HepG2 (cell line): ENCODE results near the gene MRPL14. TPM values are rescaled to one million over a fixed set of nuclear protein-coding genes. Genes with fewer than 3 reads are reported as not detected.

Experiments
- GFI1 ChIP-seq: sonication (generic); formaldehyde crosslinking; IDR thresholded peaks from 2 replicates; pipeline ENCODE4 v1.5.0; 2020; ENCODE audit warnings: missing genetic modification reagents, mild to moderate bottlenecking, borderline replicate concordance
- HOMEZ ChIP-seq: IDR thresholded peaks from 2 replicates; pipeline ENCODE4 v1.6.1; 2016; ENCODE audit warnings: low read depth
- IRF9 ChIP-seq: sonication (generic); formaldehyde crosslinking; IDR thresholded peaks from 2 replicates; pipeline ENCODE4 v1.8.0; 2022; ENCODE audit warnings: missing genetic modification reagents, mild to moderate bottlenecking, borderline replicate concordance
- REPIN1 ChIP-seq: sonication (generic); formaldehyde crosslinking; IDR thresholded peaks from 2 replicates; pipeline ENCODE4 v1.8.0; 2022; ENCODE audit warnings: missing genetic modification reagents, low read depth, mild to moderate bottlenecking, borderline replicate concordance
- SKIL ChIP-seq: sonication (generic); formaldehyde crosslinking; IDR thresholded peaks from 2 replicates; pipeline ENCODE4 v1.8.0; 2022; ENCODE audit warnings: missing genetic modification reagents, mild to moderate bottlenecking, moderate library complexity, borderline replicate concordance
- USF2 ChIP-seq, 2 experiments: sonication (generic) in 1 of 2; formaldehyde crosslinking in 1 of 2; IDR thresholded peaks; 2 replicates each; pipeline versions ENCODE4 v1.5.1 to v1.6.1; 2011 to 2020; ENCODE audit warnings: borderline replicate concordance in 1 of 2, low read depth in 1 of 2, low read length in 1 of 2, mild to moderate bottlenecking in 1 of 2, missing genetic modification reagents in 1 of 2, moderate library complexity in 1 of 2
- ZKSCAN8 ChIP-seq: IDR thresholded peaks from 2 replicates; pipeline ENCODE4 v1.6.1; 2016; ENCODE audit warnings: borderline replicate concordance, missing genetic modification reagents, missing compliant biosample characterization
- ZNF253 ChIP-seq: sonication (generic); formaldehyde crosslinking; IDR thresholded peaks from 2 replicates; pipeline ENCODE4 v1.8.0; 2022; ENCODE audit warnings: mild to moderate bottlenecking, missing genetic modification reagents, borderline replicate concordance
- polyA plus RNA-seq, 8 experiments: library from polyadenylated mRNA; depleted of rRNA in 3 of 8; stranded (reverse) in 7 of 8; unstranded in 1 of 8; fragments of >200 nt; fragmentation: Illumina TruSeq in 4 of 8; extraction: Trizol in 4 of 8; gene quantifications; 2 replicates each; pipeline versions ENCODE4 v1.2.1 to v1.2.3, GENCODE V29; 2011 to 2016; ENCODE audit warnings: low read depth in 4 of 8, missing spikeins in 1 of 8, mixed read lengths in 1 of 8; ENCODE audit not compliant: insufficient read depth in 1 of 8
- total RNA-seq, 5 experiments: library from RNA; depleted of rRNA; stranded (reverse); fragments of >200 nt; fragmentation: Illumina TruSeq; extraction: Trizol; gene quantifications; 2 replicates each; pipeline ENCODE4 v1.2.3, GENCODE V29; 2016; ENCODE audit warnings: low read depth in 1 of 5
- TF ChIP-seq, protein P1 (sequence below): sonication (generic); formaldehyde crosslinking; IDR thresholded peaks from 2 replicates; pipeline ENCODE4 v1.5.0; 2020; ENCODE audit warnings: mild to moderate bottlenecking, missing genetic modification reagents, borderline replicate concordance

MRPL14 gene
- total and polyA plus RNA-seq, 2 of the 13 experiments (the other 11 are each of a cell fraction or from before 2014, with no cell fraction given), result 157 to 178 TPM

- TF ChIP-seq, protein P1, sequence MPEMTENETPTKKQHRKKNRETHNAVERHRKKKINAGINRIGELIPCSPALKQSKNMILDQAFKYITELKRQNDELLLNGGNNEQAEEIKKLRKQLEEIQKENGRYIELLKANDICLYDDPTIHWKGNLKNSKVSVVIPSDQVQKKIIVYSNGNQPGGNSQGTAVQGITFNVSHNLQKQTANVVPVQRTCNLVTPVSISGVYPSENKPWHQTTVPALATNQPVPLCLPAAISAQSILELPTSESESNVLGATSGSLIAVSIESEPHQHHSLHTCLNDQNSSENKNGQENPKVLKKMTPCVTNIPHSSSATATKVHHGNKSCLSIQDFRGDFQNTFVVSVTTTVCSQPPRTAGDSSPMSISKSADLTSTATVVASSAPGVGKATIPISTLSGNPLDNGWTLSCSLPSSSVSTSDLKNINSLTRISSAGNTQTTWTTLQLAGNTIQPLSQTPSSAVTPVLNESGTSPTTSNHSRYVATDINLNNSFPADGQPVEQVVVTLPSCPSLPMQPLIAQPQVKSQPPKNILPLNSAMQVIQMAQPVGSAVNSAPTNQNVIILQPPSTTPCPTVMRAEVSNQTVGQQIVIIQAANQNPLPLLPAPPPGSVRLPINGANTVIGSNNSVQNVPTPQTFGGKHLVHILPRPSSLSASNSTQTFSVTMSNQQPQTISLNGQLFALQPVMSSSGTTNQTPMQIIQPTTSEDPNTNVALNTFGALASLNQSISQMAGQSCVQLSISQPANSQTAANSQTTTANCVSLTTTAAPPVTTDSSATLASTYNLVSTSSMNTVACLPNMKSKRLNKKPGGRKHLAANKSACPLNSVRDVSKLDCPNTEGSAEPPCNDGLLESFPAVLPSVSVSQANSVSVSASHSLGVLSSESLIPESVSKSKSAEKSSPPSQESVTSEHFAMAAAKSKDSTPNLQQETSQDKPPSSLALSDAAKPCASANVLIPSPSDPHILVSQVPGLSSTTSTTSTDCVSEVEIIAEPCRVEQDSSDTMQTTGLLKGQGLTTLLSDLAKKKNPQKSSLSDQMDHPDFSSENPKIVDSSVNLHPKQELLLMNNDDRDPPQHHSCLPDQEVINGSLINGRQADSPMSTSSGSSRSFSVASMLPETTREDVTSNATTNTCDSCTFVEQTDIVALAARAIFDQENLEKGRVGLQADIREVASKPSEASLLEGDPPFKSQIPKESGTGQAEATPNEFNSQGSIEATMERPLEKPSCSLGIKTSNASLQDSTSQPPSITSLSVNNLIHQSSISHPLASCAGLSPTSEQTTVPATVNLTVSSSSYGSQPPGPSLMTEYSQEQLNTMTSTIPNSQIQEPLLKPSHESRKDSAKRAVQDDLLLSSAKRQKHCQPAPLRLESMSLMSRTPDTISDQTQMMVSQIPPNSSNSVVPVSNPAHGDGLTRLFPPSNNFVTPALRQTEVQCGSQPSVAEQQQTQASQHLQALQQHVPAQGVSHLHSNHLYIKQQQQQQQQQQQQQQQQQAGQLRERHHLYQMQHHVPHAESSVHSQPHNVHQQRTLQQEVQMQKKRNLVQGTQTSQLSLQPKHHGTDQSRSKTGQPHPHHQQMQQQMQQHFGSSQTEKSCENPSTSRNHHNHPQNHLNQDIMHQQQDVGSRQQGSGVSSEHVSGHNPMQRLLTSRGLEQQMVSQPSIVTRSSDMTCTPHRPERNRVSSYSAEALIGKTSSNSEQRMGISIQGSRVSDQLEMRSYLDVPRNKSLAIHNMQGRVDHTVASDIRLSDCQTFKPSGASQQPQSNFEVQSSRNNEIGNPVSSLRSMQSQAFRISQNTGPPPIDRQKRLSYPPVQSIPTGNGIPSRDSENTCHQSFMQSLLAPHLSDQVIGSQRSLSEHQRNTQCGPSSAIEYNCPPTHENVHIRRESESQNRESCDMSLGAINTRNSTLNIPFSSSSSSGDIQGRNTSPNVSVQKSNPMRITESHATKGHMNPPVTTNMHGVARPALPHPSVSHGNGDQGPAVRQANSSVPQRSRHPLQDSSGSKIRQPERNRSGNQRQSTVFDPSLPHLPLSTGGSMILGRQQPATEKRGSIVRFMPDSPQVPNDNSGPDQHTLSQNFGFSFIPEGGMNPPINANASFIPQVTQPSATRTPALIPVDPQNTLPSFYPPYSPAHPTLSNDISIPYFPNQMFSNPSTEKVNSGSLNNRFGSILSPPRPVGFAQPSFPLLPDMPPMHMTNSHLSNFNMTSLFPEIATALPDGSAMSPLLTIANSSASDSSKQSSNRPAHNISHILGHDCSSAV (CRISPR knock-in tag), result no peak
- TF ChIP-seq REPIN1 (0 out of 2 replicates have a peak, but pooled peaks have one; percentile 25), HOMEZ (peak; percentile 92), USF2 (IDR thresholded peaks at IDR 0.05; ENCODE audit: low read depth, low read length) (no peak), USF2 (CRISPR knock-in tag; IDR thresholded peaks at IDR 0.05; ENCODE audit: borderline replicate concordance) (no peak), ZKSCAN8 (peak; percentile 84), ZNF253 (CRISPR knock-in tag) (no peak), SKIL (CRISPR knock-in tag) (peak; percentile 84; the same call in 1 of the 2 replicates), GFI1 (CRISPR knock-in tag) (peak; percentile 96), IRF9 (CRISPR knock-in tag) (peak; percentile 70; the same call in 1 of the 2 replicates)
Measured at GRCh38 chr6:44091981-44092884, 35.0 kb downstream of the MRPL14 start (continued).
